IMR-90 (cell line): ENCODE results near the gene UGDH. TPM values are rescaled to one million over a fixed set of nuclear protein-coding genes. Genes with fewer than 3 reads are reported as not detected.

Experiments used
- ATAC-seq: fragments of 200-7000 bp; cut with Tn5 transposase; 2 replicates; pipeline ENCODE4 v1.9.1; 2020; ENCODE audit warnings: low read depth, mild to moderate bottlenecking, moderate library complexity
- BruUV-seq: library from RNA; stranded (reverse); fragments of 400-500 nt; replicated peaks from 2 replicates; lab custom pipeline; 2021; lab: Mats Ljungman, UMichigan
- CTCF ChIA-PET: fragments of 300-600 bp; formaldehyde crosslinking; extraction: SDS; loops from one replicate; lab custom pipeline; 2021; ENCODE audit warnings: antibody characterized with exemption; lab: Yijun Ruan, JAX
- POLR2A ChIA-PET: fragments of 300-600 bp; sonication (Branson Sonifier 250); formaldehyde crosslinking; loops from one replicate; lab custom pipeline; 2022; ENCODE audit warnings: antibody characterized with exemption; ENCODE audit not compliant: unreplicated experiment; lab: Charles Lee
- DNase-seq: peaks from one replicate; pipeline ENCODE4 v3.0.0; 2013
- H2AFZ ChIP-seq: replicated peaks from 2 replicates; pipeline ENCODE3; 2013; ENCODE audit warnings: low read length, mild to moderate bottlenecking; ENCODE audit not compliant: poor library complexity
- H2AK5ac ChIP-seq: 2 replicates; pipeline ENCODE4 v1.6.1; 2013; ENCODE audit warnings: low read depth, low read length, inconsistent platforms
- H2AK9ac ChIP-seq: replicated peaks from 2 replicates; pipeline ENCODE3; 2013; ENCODE audit warnings: mild to moderate bottlenecking, low read depth, low read length, moderate library complexity; ENCODE audit not compliant: poor library complexity
- H2BK120ac ChIP-seq: 2 replicates; pipeline ENCODE4 v1.6.1; 2013; ENCODE audit warnings: low read depth, low read length, inconsistent platforms
- H2BK15ac ChIP-seq: 3 replicates; pipeline ENCODE4 v1.6.1; 2013; ENCODE audit warnings: low read depth, low read length, inconsistent platforms
- H2BK20ac ChIP-seq: 2 replicates; pipeline ENCODE4 v1.6.1; 2013; ENCODE audit warnings: low read depth, mild to moderate bottlenecking, inconsistent platforms, low read length, moderate library complexity
- H2BK5ac ChIP-seq: 2 replicates; pipeline ENCODE4 v1.6.1; 2013; ENCODE audit warnings: mild to moderate bottlenecking, low read depth, low read length, inconsistent platforms; ENCODE audit not compliant: poor library complexity, severe bottlenecking
- H3K14ac ChIP-seq: replicated peaks from 2 replicates; pipeline ENCODE4 v1.6.1; 2013; ENCODE audit warnings: low read depth, low read length, inconsistent platforms
- H3K18ac ChIP-seq: 2 replicates; pipeline ENCODE4 v1.6.1; 2013; ENCODE audit warnings: low read depth, low read length, control low read depth
- H3K23ac ChIP-seq: 2 replicates; pipeline ENCODE4 v1.6.1; 2013; ENCODE audit warnings: low read depth, low read length, inconsistent platforms
- H3K27ac ChIP-seq: 2 replicates; pipeline ENCODE4 v1.5.1; 2013; ENCODE audit warnings: mild to moderate bottlenecking, control low read depth, low read length; ENCODE audit not compliant: insufficient read depth
- H3K27me3 ChIP-seq: 2 replicates; pipeline ENCODE4 v1.6.1; 2013; ENCODE audit warnings: low read length; ENCODE audit not compliant: control insufficient read depth, insufficient read depth
- H3K36me3 ChIP-seq: 2 replicates; pipeline ENCODE4 v1.6.1; 2013; ENCODE audit warnings: low read length, mixed read lengths; ENCODE audit not compliant: control insufficient read depth, insufficient read depth
- H3K4ac ChIP-seq: 2 replicates; pipeline ENCODE4 v1.6.1; 2013; ENCODE audit warnings: low read depth, low read length, inconsistent platforms
- H3K4me1 ChIP-seq: 2 replicates; pipeline ENCODE4 v1.6.1; 2013; ENCODE audit warnings: low read length, mixed read lengths; ENCODE audit not compliant: control insufficient read depth, insufficient read depth
- H3K4me2 ChIP-seq: 2 replicates; pipeline ENCODE4 v1.6.1; 2013; ENCODE audit warnings: low read depth, mild to moderate bottlenecking, control low read depth, low read length, moderate library complexity
- H3K4me3 ChIP-seq: 2 replicates; pipeline ENCODE4 v1.5.1; 2013; ENCODE audit warnings: low read depth, mild to moderate bottlenecking, control low read depth, low read length, moderate library complexity; ENCODE audit not compliant: insufficient read depth
- H3K56ac ChIP-seq: 2 replicates; pipeline ENCODE4 v1.6.1; 2013; ENCODE audit warnings: low read length, inconsistent platforms; ENCODE audit not compliant: insufficient read depth; ENCODE audit errors: extremely low read depth
- H3K79me1 ChIP-seq, 2 experiments: 2 replicates each; pipeline ENCODE4 v1.6.1; 2013; ENCODE audit warnings: low read length in 2 of 2, inconsistent platforms in 1 of 2, low read depth in 1 of 2
- H3K9ac ChIP-seq: 2 replicates; pipeline ENCODE4 v1.6.1; 2013; ENCODE audit warnings: low read depth, low read length, control low read depth
- H3K9me1 ChIP-seq: 2 replicates; pipeline ENCODE4 v1.6.1; 2013; ENCODE audit warnings: low read length, inconsistent platforms; ENCODE audit not compliant: insufficient read depth
- H3K9me3 ChIP-seq: 2 replicates; pipeline ENCODE4 v1.6.1; 2013; ENCODE audit warnings: low read length; ENCODE audit not compliant: control insufficient read depth, insufficient read depth
- H4K20me1 ChIP-seq: 2 replicates; pipeline ENCODE4 v1.6.1; 2013; ENCODE audit warnings: low read length, inconsistent platforms; ENCODE audit not compliant: insufficient read depth
- H4K5ac ChIP-seq: 2 replicates; pipeline ENCODE4 v1.6.1; 2013; ENCODE audit warnings: mild to moderate bottlenecking, low read depth, low read length, control low read depth
- H4K8ac ChIP-seq, 2 experiments: 2 replicates each; pipeline ENCODE4 v1.6.1; 2013; ENCODE audit warnings: low read depth in 2 of 2, low read length in 2 of 2, control low read depth in 1 of 2, inconsistent platforms in 1 of 2
- H4K91ac ChIP-seq: 2 replicates; pipeline ENCODE4 v1.6.1; 2013; ENCODE audit warnings: low read depth, low read length, inconsistent platforms; ENCODE audit not compliant: insufficient read depth
- CEBPB ChIP-seq: IDR thresholded peaks from 2 replicates; pipeline ENCODE4 v1.6.1; 2012; ENCODE audit warnings: low read depth, low read length, improper control_type of control experiment
- MXI1 ChIP-seq: IDR thresholded peaks from 2 replicates; pipeline ENCODE4 v1.6.1; 2012; ENCODE audit warnings: low read depth, mild to moderate bottlenecking, low read length, moderate library complexity, borderline replicate concordance
- POLR2A ChIP-seq: IDR thresholded peaks from 2 replicates; pipeline ENCODE4 v1.6.1; 2012; ENCODE audit warnings: mild to moderate bottlenecking, low read depth, low read length
- RAD21 ChIP-seq: IDR thresholded peaks from 2 replicates; pipeline ENCODE4 v1.6.1; 2012; ENCODE audit warnings: low read length, improper control_type of control experiment
- WGBS, 2 experiments: methylation state at CpG; one replicate each; pipeline versions ENCODE4 v1.1.5 to v1.1.7; 2013; ENCODE audit warnings: missing lambda C conversion rate in 2 of 2; ENCODE audit not compliant: insufficient read length in 1 of 2; ENCODE audit errors: extremely low coverage in 2 of 2; 5-methylcytosine and 5-hydroxymethylcytosine counted together
- dilution Hi-C: fragments of 300-500 bp; cut with HindIII; formaldehyde crosslinking; loops from one replicate; pipeline ENCODE4 v1.14.3; 2018; ENCODE audit warnings: low sequenced_read_pairs; ENCODE audit not compliant: unreplicated experiment
- in situ Hi-C: fragments of 300-500 bp; cut with MboI; formaldehyde crosslinking; loops from 3 replicates; pipeline ENCODE4 v1.14.3; 2019; ENCODE audit warnings: low sequenced_read_pairs, inconsistent platforms, mixed read lengths
- intact Hi-C: fragments of 100-400 bp; cut with micrococcal nuclease; formaldehyde crosslinking; loops from 2 replicates; pipeline ENCODE4 v1.10.0; 2022
- polyA plus RNA-seq, 3 experiments: library from polyadenylated mRNA; depleted of rRNA; stranded (reverse); fragments of >200 nt; gene quantifications; 2 replicates each; pipeline ENCODE4 v1.2.3, GENCODE V29; 2012; ENCODE audit warnings: low replicate concordance in 1 of 3
- total RNA-seq: library from RNA; depleted of rRNA; stranded (reverse); fragments of >200 nt; gene quantifications from 2 replicates; pipeline ENCODE4 v1.2.3, GENCODE V29; 2012

The UGDH gene
- total and polyA plus RNA-seq, 2 of the 4 experiments (the other 2 are of a cell fraction) = 69.2 to 257 TPM

GRCh38 chr4:39521253-39521919, 5.9 kb downstream of the UGDH start (continued):
- TF ChIP-seq RAD21 (no peak), CEBPB (no peak)

DNA sequence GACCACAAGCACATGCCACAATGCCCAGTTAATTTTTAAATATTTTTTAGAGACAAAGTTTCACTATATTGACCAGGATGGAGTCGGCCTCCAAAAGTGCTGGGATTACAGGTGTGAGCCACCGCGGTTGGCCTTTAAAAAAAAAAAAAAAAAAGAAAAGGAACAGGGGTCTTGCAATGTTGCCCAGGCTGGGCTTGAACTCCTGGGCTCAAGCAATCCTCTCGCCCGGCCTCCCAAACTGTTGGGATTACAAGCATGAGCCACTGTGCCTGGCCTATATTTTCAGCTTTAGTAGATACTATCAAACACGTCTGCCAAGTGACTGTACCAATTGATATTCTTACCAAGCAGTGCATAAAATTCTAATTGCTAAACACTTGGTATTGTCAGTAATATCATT, 8.8 kb downstream of the UGDH start:
- TF ChIP-seq RAD21 (no peak), POLR2A (no peak), MXI1 (no peak)
- WGBS, 2 experiments = 100% methylated on average over 2 of the region's 6 CpGs; no CpG with 5 or more reads in 1 of the 2 experiments
- in situ Hi-C loops = no loop called here
- Histone ChIP-seq H2BK15ac (no peak overlapping the region), H3K27me3 (no peaks in the 10 kb centered on the region), H2BK20ac (no peak overlapping the region), H3K23ac (no peak overlapping the region), H3K27ac (no peak overlapping the region), H2AK9ac (no peak overlapping the region), H4K8ac (no peak overlapping the region), H3K9ac (no peak overlapping the region), H3K4me1 (peaks cover 12% of the 10 kb centered on the region), H2AK5ac (no peak overlapping the region), H3K18ac (no peak overlapping the region), H3K36me3 (peaks cover 29% of the 10 kb centered on the region), H3K9me1 (0 out of 2 replicates have a peak, but pooled peaks cover 8% of the 10 kb centered on the region), H2BK5ac (no peak overlapping the region), H3K4ac (no peak overlapping the region), H4K20me1 (peaks cover 18% of the 10 kb centered on the region; the same call in 1 of the 2 replicates), H3K4me3 (no peak overlapping the region), H3K79me1 (peaks cover 14 to 58% of the 10 kb centered on the region in 2 experiments), H3K14ac (no peak overlapping the region), H3K4me2 (no peak overlapping the region), H2BK120ac (no peak overlapping the region), H3K9me3 (no peaks in the 10 kb centered on the region), H3K56ac (no peak overlapping the region), H4K5ac (no peak overlapping the region), H4K91ac (no peak overlapping the region), H2AFZ (no peak overlapping the region)
- ATAC-seq (no peak), DNase-seq (no peak)
- dilution Hi-C loops = no loop called here
- ChIA-PET POLR2A (no interaction called here), CTCF (no interaction called here)
- intact Hi-C loops = no loop called here
- BruUV-seq = no TSS peak
